Measurements from ENCODE around the gene DIP2A.

The DIP2A gene

DNA sequence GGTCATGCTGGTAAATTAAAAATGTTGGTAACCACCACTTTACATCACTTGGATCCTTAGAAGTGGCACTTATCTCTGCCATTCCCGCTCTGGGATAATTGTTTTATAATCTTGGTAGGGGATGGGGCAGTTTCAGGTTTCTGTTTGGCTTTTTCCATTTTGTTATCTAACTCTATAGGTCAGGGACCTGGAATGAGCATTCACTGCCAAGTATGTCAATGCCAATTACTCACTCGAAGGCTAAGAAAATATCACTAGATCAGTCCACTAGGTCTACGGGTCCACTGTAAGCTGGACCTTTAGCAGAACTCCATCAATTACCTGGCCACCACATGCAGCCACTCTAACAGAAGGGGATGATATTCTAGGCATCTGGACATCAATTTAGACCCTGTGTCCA, 4.5 kb upstream of the DIP2A start:
- no peak overlapping the region for H3K4me2 ChIP-seq (ENCODE audit: low read depth, low read length, poor library complexity, severe bottlenecking)
- H3K36me3 ChIP-seq (ENCODE audit: low read length), result peaks cover 8% of the 10 kb centered on the region; the same call in 1 of the 2 replicates
- peaks cover 80% of the 10 kb centered on the region for H3K79me2 ChIP-seq (ENCODE audit: insufficient read depth, low read length)
- TF ChIP-seq EZH2phosphoT487 (conservative IDR thresholded peaks at IDR 0.05; ENCODE audit: low read length) (no peak), CTCF (IDR thresholded peaks at IDR 0.05; ENCODE audit: insufficient read depth, low read length, poor library complexity, severe bottlenecking) (no peak)
- H3F3A ChIP-seq (ENCODE audit: insufficient read depth), result no peaks in the 10 kb centered on the region
- no peak overlapping the region for H2AFZ ChIP-seq (ENCODE audit: low read depth, low read length, severe bottlenecking)
- no peaks in the 10 kb centered on the region for H3K9me3 ChIP-seq (ENCODE audit: insufficient read depth, low read length)
- no peak overlapping the region for H3K9ac ChIP-seq (ENCODE audit: low read length)
- no peak overlapping the region for H3K4me3 ChIP-seq (ENCODE audit: insufficient read depth, low read length, poor library complexity, severe bottlenecking)
- H3K27ac ChIP-seq (ENCODE audit: low read depth, low read length), result no peak overlapping the region
- H4K20me1 ChIP-seq (ENCODE audit: low read depth, low read length), result no peaks in the 10 kb centered on the region
- no peaks in the 10 kb centered on the region for H3K9me2 ChIP-seq (replicated peaks; ENCODE audit: insufficient read depth, low read length)
- no peaks in the 10 kb centered on the region for H3K27me3 ChIP-seq (ENCODE audit: low read length)

DNA sequence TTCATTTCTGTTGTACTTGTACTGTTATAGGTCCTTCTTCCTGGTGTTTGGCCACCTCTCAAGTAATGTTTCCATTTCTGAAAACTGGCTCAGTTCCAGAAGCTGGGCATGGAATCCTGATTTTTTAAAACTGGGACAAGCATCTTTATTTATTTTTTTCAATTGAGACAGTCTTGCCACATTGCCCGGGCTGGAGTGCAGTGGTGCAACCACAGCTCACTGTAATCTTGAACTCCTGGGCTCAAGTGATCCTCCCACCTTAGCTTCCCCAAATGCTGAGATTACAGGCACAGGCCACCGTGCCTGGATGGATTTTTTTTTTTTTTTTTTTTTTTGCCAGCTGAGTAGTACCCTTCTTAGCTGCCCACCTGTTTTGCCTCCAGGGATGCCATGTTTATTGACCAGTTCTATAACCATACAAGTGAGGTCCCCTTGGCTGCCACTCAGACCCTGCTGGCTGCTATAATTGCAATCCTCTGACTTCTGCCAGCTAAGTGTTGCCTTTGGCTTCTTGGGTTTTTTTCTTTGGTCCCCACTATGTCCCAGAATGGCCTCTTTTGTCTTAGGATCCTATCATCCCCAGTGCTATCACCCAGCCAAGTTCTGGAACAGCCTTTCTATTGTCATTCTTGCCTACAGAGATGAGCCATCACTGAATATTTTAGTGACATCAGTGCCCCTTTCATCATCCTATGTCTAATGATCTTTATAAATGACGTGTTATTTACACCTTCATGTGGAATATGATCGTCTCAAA, 3.9 kb upstream of the DIP2A start:
- H3K27me3 ChIP-seq (ENCODE audit: low read length), result no peaks in the 10 kb centered on the region
- TF ChIP-seq CTCF (IDR thresholded peaks at IDR 0.05; ENCODE audit: insufficient read depth, low read length, poor library complexity, severe bottlenecking) (no peak), EZH2phosphoT487 (conservative IDR thresholded peaks at IDR 0.05; ENCODE audit: low read length) (no peak)
- no peak overlapping the region for H3K4me2 ChIP-seq (ENCODE audit: low read depth, low read length, poor library complexity, severe bottlenecking)
- H3K36me3 ChIP-seq (ENCODE audit: low read length), result 0 out of 2 replicates have a peak, but pooled peaks cover 4% of the 10 kb centered on the region
- H3K4me3 ChIP-seq (ENCODE audit: insufficient read depth, low read length, poor library complexity, severe bottlenecking), result no peak overlapping the region
- no peak overlapping the region for H3K27ac ChIP-seq (ENCODE audit: low read depth, low read length)
- no peaks in the 10 kb centered on the region for H4K20me1 ChIP-seq (ENCODE audit: low read depth, low read length)
- no peaks in the 10 kb centered on the region for H3K9me2 ChIP-seq (replicated peaks; ENCODE audit: insufficient read depth, low read length)
- H3K79me2 ChIP-seq (ENCODE audit: insufficient read depth, low read length), result peaks cover 80% of the 10 kb centered on the region
- H2AFZ ChIP-seq (ENCODE audit: low read depth, low read length, severe bottlenecking), result no peak overlapping the region
- H3K9ac ChIP-seq (ENCODE audit: low read length), result no peak overlapping the region
- no peaks in the 10 kb centered on the region for H3K9me3 ChIP-seq (ENCODE audit: insufficient read depth, low read length)
- H3F3A ChIP-seq (ENCODE audit: insufficient read depth), result peaks cover 3% of the 10 kb centered on the region

DNA sequence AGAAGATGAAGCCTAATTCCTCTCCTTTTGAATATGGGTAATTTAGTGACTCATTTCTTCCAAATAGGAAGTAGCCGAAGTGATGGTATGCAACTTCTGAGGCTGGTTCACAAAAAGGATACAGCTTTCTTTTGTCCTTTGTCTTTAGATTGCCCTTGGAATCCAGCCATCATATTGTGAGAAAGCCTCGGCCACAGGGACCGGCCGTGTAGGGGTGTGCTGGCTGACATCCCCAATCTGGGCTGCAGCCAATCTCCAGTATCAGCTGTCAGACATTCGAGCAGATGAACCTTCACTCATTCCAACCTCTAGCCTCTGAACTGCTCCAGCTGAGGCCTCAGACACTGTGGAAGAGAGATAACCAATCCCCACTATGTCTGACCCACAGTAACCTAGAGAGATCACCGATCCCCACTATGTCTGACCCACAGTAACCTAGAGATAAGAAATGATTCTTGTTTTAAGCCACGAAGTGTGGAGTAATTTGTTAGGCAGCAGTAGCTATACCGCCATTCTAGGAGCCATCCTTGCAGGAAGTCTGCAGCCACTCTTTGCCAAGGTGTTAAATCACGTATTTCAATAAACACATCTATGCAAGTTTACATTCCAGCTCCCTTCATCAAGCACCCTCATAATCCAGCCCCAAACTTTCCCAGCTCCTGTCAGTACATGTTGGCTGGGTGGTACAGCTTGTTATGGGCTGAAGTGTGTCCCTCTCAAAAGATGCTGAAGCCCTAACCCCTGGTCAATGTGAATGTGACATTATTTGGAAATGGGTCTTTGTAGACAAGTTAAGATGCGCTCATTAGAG, 2.9 kb upstream of the DIP2A start:
- no peak overlapping the region for H3K4me3 ChIP-seq (ENCODE audit: insufficient read depth, low read length, poor library complexity, severe bottlenecking)
- no peak overlapping the region for H2AFZ ChIP-seq (ENCODE audit: low read depth, low read length, severe bottlenecking)
- no peak overlapping the region for H3K4me2 ChIP-seq (ENCODE audit: low read depth, low read length, poor library complexity, severe bottlenecking)

More for the DNA sequence above, 2.9 kb upstream of the DIP2A start:
- Histone ChIP-seq H3F3A (ENCODE audit: insufficient read depth) (peaks cover 9% of the 10 kb centered on the region), H3K9me3 (ENCODE audit: insufficient read depth, low read length) (no peaks in the 10 kb centered on the region), H3K79me2 (ENCODE audit: insufficient read depth, low read length) (peaks cover 80% of the 10 kb centered on the region), H4K20me1 (ENCODE audit: low read depth, low read length) (no peaks in the 10 kb centered on the region), H3K9ac (ENCODE audit: low read length) (no peak overlapping the region), H3K36me3 (ENCODE audit: low read length) (0 out of 2 replicates have a peak, but pooled peaks cover 2% of the 10 kb centered on the region), H3K9me2 (replicated peaks; ENCODE audit: insufficient read depth, low read length) (no peaks in the 10 kb centered on the region), H3K27me3 (ENCODE audit: low read length) (no peaks in the 10 kb centered on the region), H3K27ac (ENCODE audit: low read depth, low read length) (no peak overlapping the region)
- no peak for TF ChIP-seq CTCF (IDR thresholded peaks at IDR 0.05; ENCODE audit: insufficient read depth, low read length, poor library complexity, severe bottlenecking)
- TF ChIP-seq EZH2phosphoT487 (conservative IDR thresholded peaks at IDR 0.05; ENCODE audit: low read length), result no peak

Data from SU-DHL-6 (cell line).